Subcutaneous preadipocyte (primary cell): ENCODE results near the gene SBNO1. TPM values are rescaled to one million over a fixed set of nuclear protein-coding genes. Genes with fewer than 3 reads are reported as not detected.

Experiments
- small RNA-seq: library from RNA; depleted of rRNA; stranded (forward); fragments of <200 nt; gene quantifications from one replicate; pipeline ENCODE3, GENCODE V24; 2012
- total RNA-seq: library from RNA; depleted of rRNA; stranded (reverse); fragments of >200 nt; gene quantifications from 2 replicates; pipeline ENCODE4 v1.2.3, GENCODE V29; 2012

The SBNO1 gene
- total RNA-seq, result 19.5 and 33.4 TPM in 2 replicates

GRCh38 chr12:123364532-123365024, at the start of gene SBNO1:
TSS of gene SBNO1 (minus strand) at chr12:123364847. CDS start at chr12:123350441, 14,406 bp downstream.

Small RNA genes lying within 50 kb of the gene (small RNA-seq; reads per million reads assigned to genes)
- gene RF00019, result not detected
- not detected for gene RNA5SP375

Other genes with a start within 250 kb of the SBNO1 start
- gene PITPNM2, start 213.8 kb downstream of the SBNO1 start, total RNA-seq, result 4.0 and 8.8 TPM in 2 replicates
- gene MPHOSPH9, start 131.7 kb downstream of the SBNO1 start, total RNA-seq, result 34.9 and 55.7 TPM in 2 replicates
- 4.8 and 7.2 TPM in 2 replicates for gene MTRFR, start 131.4 kb downstream of the SBNO1 start, total RNA-seq
- gene CDK2AP1, start 93.0 kb downstream of the SBNO1 start, total RNA-seq, result 127 and 153 TPM in 2 replicates
- gene KMT5A, start 19.3 kb upstream of the SBNO1 start, total RNA-seq, result 40.1 and 55.5 TPM in 2 replicates
- gene RILPL2, start 71.8 kb upstream of the SBNO1 start, total RNA-seq, result 2.9 and 3.5 TPM in 2 replicates
- gene SNRNP35, start 93.3 kb upstream of the SBNO1 start, total RNA-seq, result 7.7 and 13.1 TPM in 2 replicates
- 11.7 and 11.8 TPM in 2 replicates for gene RILPL1, start 168.9 kb upstream of the SBNO1 start, total RNA-seq
- 317 and 351 TPM in 2 replicates for gene TMED2, start 219.7 kb upstream of the SBNO1 start, total RNA-seq
- gene DDX55, start 237.3 kb upstream of the SBNO1 start, total RNA-seq, result 18.4 and 30.5 TPM in 2 replicates